Measurements from ENCODE around the gene CCDC185.

The CCDC185 gene

DNA sequence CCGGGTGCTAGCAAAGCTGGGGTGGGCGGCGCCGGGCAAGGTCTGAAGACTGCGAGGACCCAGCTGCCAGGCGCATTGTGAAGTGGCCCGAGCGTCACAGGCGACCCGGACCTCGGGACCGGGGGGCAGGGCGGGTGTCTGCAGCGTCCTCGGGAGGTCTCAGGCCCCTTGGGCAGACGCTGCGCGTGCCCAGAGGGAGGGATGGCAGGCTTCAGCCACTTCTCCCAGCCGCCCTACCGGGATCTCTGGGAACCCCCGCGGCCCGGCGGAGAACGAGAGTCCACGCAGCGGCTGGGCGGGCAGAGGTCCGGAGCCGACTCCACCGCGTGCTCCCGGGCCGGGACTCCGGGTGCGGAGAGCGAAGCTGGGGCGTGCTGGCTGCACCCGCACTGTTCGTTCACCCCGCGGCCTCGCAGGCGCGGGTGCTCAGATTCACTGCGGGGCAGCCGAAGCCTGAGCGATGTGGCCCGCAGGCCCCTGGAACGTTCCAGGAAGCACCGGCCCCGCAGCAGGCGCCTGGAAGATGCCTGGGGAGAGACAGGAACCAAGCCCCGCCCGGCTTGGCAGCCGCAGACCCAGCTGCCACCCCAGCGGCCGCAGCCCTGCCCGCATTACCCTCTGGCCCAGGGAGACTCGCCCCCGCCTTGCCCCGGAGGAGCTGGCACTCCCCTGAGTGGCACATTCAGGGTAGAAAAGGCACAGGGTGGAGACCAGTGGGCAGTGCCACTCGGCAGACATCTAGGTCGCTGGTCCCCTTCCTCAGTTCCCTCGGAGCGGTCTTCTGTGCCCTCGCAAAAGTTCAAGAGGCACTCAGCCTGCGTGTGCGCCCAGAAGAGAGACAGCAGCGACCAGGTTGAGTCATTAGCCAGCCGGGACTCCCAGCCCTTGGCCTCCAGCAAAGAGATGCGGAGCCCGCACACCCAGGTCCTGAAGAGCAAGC lies at the start of gene CCDC185:
TSS of gene CCDC185 (plus strand) at position 141 of the 940 bp plus-strand sequence. CDS start at position 202, 61 bp downstream.
- TF ChIP-seq, protein P1, sequence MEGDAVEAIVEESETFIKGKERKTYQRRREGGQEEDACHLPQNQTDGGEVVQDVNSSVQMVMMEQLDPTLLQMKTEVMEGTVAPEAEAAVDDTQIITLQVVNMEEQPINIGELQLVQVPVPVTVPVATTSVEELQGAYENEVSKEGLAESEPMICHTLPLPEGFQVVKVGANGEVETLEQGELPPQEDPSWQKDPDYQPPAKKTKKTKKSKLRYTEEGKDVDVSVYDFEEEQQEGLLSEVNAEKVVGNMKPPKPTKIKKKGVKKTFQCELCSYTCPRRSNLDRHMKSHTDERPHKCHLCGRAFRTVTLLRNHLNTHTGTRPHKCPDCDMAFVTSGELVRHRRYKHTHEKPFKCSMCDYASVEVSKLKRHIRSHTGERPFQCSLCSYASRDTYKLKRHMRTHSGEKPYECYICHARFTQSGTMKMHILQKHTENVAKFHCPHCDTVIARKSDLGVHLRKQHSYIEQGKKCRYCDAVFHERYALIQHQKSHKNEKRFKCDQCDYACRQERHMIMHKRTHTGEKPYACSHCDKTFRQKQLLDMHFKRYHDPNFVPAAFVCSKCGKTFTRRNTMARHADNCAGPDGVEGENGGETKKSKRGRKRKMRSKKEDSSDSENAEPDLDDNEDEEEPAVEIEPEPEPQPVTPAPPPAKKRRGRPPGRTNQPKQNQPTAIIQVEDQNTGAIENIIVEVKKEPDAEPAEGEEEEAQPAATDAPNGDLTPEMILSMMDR (IDR thresholded peaks at IDR 0.05), result no peak

DNA sequence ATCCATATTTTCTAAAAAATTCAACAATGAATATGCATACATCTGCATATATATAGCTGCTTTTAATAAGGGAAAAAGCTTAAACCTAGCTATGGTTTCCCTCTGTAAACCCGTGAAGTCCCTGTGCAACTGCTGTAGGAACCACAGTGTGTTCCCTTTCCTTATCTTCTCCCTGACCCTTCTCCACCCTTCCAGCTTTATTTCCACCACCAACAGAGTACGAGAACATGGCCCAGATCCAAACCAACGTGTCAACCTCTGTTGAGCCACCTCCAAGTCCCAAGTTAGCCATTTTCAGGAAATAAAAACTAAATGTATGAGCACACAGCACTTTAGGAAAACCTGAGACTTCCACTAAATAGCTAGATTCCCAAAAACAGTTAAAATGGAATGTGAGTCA lies 49.5 kb upstream of the CCDC185 start:
- TF ChIP-seq, protein P1 (IDR thresholded peaks at IDR 0.05), result no peak

DNA sequence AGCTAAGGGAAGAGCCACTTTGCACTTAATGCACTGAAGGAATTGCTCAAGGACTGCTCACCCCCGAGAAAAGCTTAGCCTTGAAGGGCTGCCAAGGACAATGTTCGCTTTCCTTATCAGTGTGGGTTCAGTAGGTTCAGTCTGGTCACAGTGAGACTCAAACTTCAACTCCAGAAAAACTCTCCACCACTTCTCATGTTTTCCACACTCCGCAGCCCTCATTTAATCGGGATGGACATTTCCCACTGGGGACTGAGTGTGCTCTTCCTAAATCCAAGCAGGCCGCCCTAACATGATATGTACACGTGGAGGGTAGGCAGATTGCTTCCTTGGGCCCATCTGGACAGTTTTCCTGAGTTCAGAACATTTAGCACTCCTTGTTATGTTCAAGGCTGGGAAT lies 48.7 kb upstream of the CCDC185 start:
- TF ChIP-seq, protein P1 (IDR thresholded peaks at IDR 0.05), result no peak

DNA sequence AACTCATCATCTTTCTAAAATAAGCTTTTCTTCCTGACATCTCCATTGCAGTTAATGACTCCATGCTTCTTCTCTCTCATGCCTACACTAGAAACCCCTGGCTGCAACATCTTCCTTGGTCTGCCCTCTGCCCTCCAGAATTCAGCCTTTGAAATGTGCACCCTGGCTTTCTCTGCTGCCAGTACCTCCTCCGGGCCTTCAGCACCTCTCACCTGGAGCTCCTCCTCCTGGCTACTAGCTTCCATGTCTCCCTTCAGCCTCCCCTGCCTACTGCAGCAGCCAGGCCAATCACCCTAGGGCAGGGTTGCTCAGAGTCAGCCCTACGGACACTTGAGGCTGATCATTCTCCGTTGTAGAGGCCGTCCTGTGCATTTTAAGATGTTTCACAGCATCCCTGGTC lies 47.5 kb upstream of the CCDC185 start:
- TF ChIP-seq, protein P1 (IDR thresholded peaks at IDR 0.05), result no peak

DNA sequence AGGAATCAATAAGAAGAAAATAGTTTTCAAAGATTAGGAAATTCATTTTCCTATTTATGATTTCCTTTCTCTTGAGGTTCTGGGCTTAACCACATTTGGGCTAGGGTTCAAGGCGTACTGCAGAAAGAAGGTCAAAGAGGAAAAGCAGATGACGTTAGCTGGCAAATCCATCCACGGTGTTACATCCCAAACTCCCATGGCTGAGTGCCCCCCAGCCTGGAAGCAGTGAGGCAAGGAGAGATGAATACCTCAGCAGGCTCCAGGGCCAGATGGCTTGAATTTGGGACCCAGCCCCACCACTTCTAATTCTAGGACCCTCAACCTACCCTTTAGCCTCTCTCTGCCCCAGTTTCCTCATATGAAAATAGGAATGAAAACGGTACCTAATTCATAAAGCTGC lies 46.9 kb upstream of the CCDC185 start:
- TF ChIP-seq, protein P1 (IDR thresholded peaks at IDR 0.05), result no peak

DNA sequence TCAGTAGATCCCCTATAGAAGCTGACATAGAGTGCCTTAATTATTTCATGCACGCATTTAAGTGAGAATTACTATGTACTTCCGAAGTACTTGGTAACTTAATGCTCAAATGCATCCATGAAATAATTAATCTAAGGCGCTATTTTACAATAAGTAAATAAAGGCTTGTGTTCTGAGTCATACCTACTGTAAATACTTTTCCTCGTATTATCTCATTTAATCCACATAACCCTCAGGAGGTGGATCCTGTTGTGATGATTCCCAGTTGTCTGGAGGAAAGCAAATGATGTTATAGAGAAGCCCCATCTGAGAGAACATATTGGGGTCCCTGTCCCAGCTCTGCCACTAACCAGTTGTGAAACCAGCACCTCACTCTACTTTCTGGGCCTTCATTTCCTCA lies 45.6 kb upstream of the CCDC185 start:
- TF ChIP-seq, protein P1 (IDR thresholded peaks at IDR 0.05), result no peak

DNA sequence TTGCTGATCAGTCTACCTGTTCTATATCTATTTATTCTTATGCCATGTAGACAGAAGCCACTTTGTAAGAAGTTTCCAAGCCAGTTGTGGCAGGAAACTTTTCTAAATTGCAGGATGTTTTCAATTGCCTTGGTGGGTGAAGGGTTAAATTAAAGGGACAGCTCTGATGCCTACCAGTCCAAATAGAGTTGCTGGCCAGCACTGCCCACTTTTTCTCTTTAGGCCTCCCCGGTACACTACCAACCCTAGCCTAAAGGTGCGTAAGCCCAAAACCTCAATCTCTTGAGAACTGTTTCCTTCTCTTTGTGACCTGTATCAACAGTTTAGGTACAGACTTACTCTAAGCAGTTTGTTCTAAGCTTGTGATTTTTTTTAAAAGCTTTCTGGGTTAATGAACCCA lies 44.8 kb upstream of the CCDC185 start:
- TF ChIP-seq, protein P1 (IDR thresholded peaks at IDR 0.05), result no peak
